HepG2 (cell line): Measurements from ENCODE around the gene GRK6. TPM values are rescaled to one million over a fixed set of nuclear protein-coding genes. Genes with fewer than 3 reads are reported as not detected.
A peak's percentile ranks its signal among the peaks of the same experiment; 100 is the strongest.

Source experiments
- BRCA1 ChIP-seq: sonication (generic); formaldehyde crosslinking; IDR thresholded peaks from 2 replicates; pipeline ENCODE4 v1.4.0; 2020; ENCODE audit warnings: missing genetic modification reagents
- BRD4 ChIP-seq: sonication (generic); formaldehyde crosslinking; IDR thresholded peaks from 2 replicates; pipeline ENCODE4 v1.4.0; 2020; ENCODE audit warnings: missing genetic modification reagents
- CREM ChIP-seq, 2 experiments: sonication (generic) in 1 of 2; formaldehyde crosslinking in 1 of 2; IDR thresholded peaks; 2 replicates each; pipeline versions ENCODE4 v1.4.0 to v1.6.1; 2016 to 2020; ENCODE audit warnings: antibody characterized with exemption in 1 of 2, mild to moderate bottlenecking in 1 of 2, missing genetic modification reagents in 1 of 2
- E2F2 ChIP-seq: sonication (generic); formaldehyde crosslinking; IDR thresholded peaks from 2 replicates; pipeline ENCODE4 v1.4.0; 2020; ENCODE audit warnings: missing genetic modification reagents, borderline replicate concordance
- EHMT2 ChIP-seq: fragments of 200-600 bp; sonication (generic); IDR thresholded peaks from 2 replicates; pipeline ENCODE4 v1.7.0; 2017; ENCODE audit warnings: antibody characterized with exemption, low read depth, low read length, borderline replicate concordance
- HDAC1 ChIP-seq: sonication (generic); formaldehyde crosslinking; IDR thresholded peaks from 2 replicates; pipeline ENCODE4 v1.5.1; 2020; ENCODE audit warnings: mild to moderate bottlenecking, missing genetic modification reagents
- HOXA9 ChIP-seq: sonication (generic); formaldehyde crosslinking; IDR thresholded peaks from 2 replicates; pipeline ENCODE4 v1.8.1; 2022; ENCODE audit warnings: missing genetic modification reagents, mild to moderate bottlenecking, moderate library complexity, borderline replicate concordance
- IRF2 ChIP-seq: IDR thresholded peaks from 2 replicates; pipeline ENCODE4 v1.6.1; 2018; ENCODE audit warnings: missing genetic modification reagents, missing compliant biosample characterization
- KAT8 ChIP-seq: IDR thresholded peaks from 2 replicates; pipeline ENCODE4 v1.6.1; 2016; ENCODE audit warnings: missing genetic modification reagents, missing compliant biosample characterization
- KDM1A ChIP-seq: IDR thresholded peaks from 2 replicates; pipeline ENCODE4 v1.6.1; 2016; ENCODE audit warnings: missing compliant biosample characterization
- LCORL ChIP-seq, 2 experiments: fragments of 450-650 bp in 1 of 2; sonication (generic) in 1 of 2; formaldehyde crosslinking in 1 of 2; IDR thresholded peaks; 2 replicates each; pipeline versions ENCODE4 v1.5.0 to v1.6.1; 2017 to 2020; ENCODE audit warnings: antibody characterized with exemption in 1 of 2, missing genetic modification reagents in 1 of 2
- MXD1 ChIP-seq: sonication (generic); formaldehyde crosslinking; IDR thresholded peaks from 2 replicates; pipeline ENCODE4 v1.4.0; 2020; ENCODE audit warnings: mild to moderate bottlenecking, missing genetic modification reagents
- MXI1 ChIP-seq: IDR thresholded peaks from 3 replicates; pipeline ENCODE4 v1.6.1; 2012; ENCODE audit warnings: low read depth, low read length, inconsistent platforms, borderline replicate concordance
- NFE2L2 ChIP-seq: fragments of 150-350 bp; IDR thresholded peaks from 2 replicates; pipeline ENCODE4 v1.6.1; 2014; ENCODE audit warnings: low read length
- ONECUT2 ChIP-seq: sonication (generic); formaldehyde crosslinking; IDR thresholded peaks from 2 replicates; pipeline ENCODE4 v1.4.0; 2020; ENCODE audit warnings: missing genetic modification reagents
- RBM39 ChIP-seq: fragments of 200-400 bp; formaldehyde crosslinking; IDR thresholded peaks from one replicate; pipeline ENCODE4 v1.6.1; 2018; ENCODE audit warnings: antibody characterized with exemption, mild to moderate bottlenecking, low read depth, low read length; ENCODE audit not compliant: poor library complexity, severe bottlenecking
- RNF2 ChIP-seq: fragments of 450-650 bp; conservative IDR thresholded peaks from 2 replicates; pipeline ENCODE4 v1.6.1; 2016; ENCODE audit warnings: low read depth
- RXRA ChIP-seq: sonication (generic); formaldehyde crosslinking; IDR thresholded peaks from 2 replicates; pipeline ENCODE4 v1.5.1; 2020; ENCODE audit warnings: missing genetic modification reagents
- SAP130 ChIP-seq: IDR thresholded peaks from 2 replicates; pipeline ENCODE4 v1.6.1; 2016; ENCODE audit warnings: low read depth
- SIX1 ChIP-seq: sonication (generic); formaldehyde crosslinking; IDR thresholded peaks from 2 replicates; pipeline ENCODE4 v1.4.0; 2020; ENCODE audit warnings: missing genetic modification reagents, borderline replicate concordance
- SMC3 ChIP-seq: IDR thresholded peaks from 2 replicates; pipeline ENCODE4 v1.6.1; 2011; ENCODE audit warnings: low read length, improper control_type of control experiment
- TCF7L2 ChIP-seq: IDR thresholded peaks from 2 replicates; pipeline ENCODE4 v1.6.1; 2011; ENCODE audit warnings: mild to moderate bottlenecking, low read depth, low read length, moderate library complexity
- TOE1 ChIP-seq: sonication (generic); formaldehyde crosslinking; IDR thresholded peaks from 2 replicates; pipeline ENCODE4 v1.4.0; 2020; ENCODE audit warnings: mild to moderate bottlenecking, missing genetic modification reagents
- ZFYVE20 ChIP-seq: sonication (generic); formaldehyde crosslinking; IDR thresholded peaks from 2 replicates; pipeline ENCODE4 v1.8.0; 2023; ENCODE audit warnings: low read depth, mild to moderate bottlenecking, moderate library complexity, missing genetic modification reagents, borderline replicate concordance
- ZNF225 ChIP-seq: sonication (generic); formaldehyde crosslinking; IDR thresholded peaks from 2 replicates; pipeline ENCODE4 v1.4.0; 2020; ENCODE audit warnings: mild to moderate bottlenecking, missing genetic modification reagents
- ZNF414 ChIP-seq: sonication (generic); formaldehyde crosslinking; IDR thresholded peaks from 2 replicates; pipeline ENCODE4 v1.5.0; 2020; ENCODE audit warnings: missing genetic modification reagents
- ZNF510 ChIP-seq: sonication (generic); formaldehyde crosslinking; IDR thresholded peaks from 2 replicates; pipeline ENCODE4 v1.4.0; 2020; ENCODE audit warnings: low read depth, mild to moderate bottlenecking, missing genetic modification reagents
- ZNF530 ChIP-seq: sonication (generic); formaldehyde crosslinking; IDR thresholded peaks from 2 replicates; pipeline ENCODE4 v1.5.0; 2020; ENCODE audit warnings: low read depth, mild to moderate bottlenecking, missing genetic modification reagents
- ZNF672 ChIP-seq: sonication (generic); formaldehyde crosslinking; IDR thresholded peaks from 2 replicates; pipeline ENCODE4 v1.8.1; 2022; ENCODE audit warnings: missing genetic modification reagents
- ZNF773 ChIP-seq: sonication (generic); formaldehyde crosslinking; IDR thresholded peaks from 2 replicates; pipeline ENCODE4 v1.4.0; 2020; ENCODE audit warnings: missing genetic modification reagents, borderline replicate concordance
- ZNF784 ChIP-seq: sonication (generic); formaldehyde crosslinking; IDR thresholded peaks from 2 replicates; pipeline ENCODE4 v1.5.1; 2020; ENCODE audit warnings: missing genetic modification reagents, mild to moderate bottlenecking, borderline replicate concordance
- polyA plus RNA-seq, 8 experiments: library from polyadenylated mRNA; depleted of rRNA in 3 of 8; stranded (reverse) in 7 of 8; unstranded in 1 of 8; fragments of >200 nt; fragmentation: Illumina TruSeq in 4 of 8; extraction: Trizol in 4 of 8; gene quantifications; 2 replicates each; pipeline versions ENCODE4 v1.2.1 to v1.2.3, GENCODE V29; 2011 to 2016; ENCODE audit warnings: low read depth in 4 of 8, missing spikeins in 1 of 8, mixed read lengths in 1 of 8; ENCODE audit not compliant: insufficient read depth in 1 of 8
- total RNA-seq, 5 experiments: library from RNA; depleted of rRNA; stranded (reverse); fragments of >200 nt; fragmentation: Illumina TruSeq; extraction: Trizol; gene quantifications; 2 replicates each; pipeline ENCODE4 v1.2.3, GENCODE V29; 2016; ENCODE audit warnings: low read depth in 1 of 5

GRK6 gene
- total and polyA plus RNA-seq, 2 of the 13 experiments (the other 11 are each of a cell fraction or from before 2014, with no cell fraction given) = 13.2 to 19.9 TPM

- TF ChIP-seq RXRA (CRISPR knock-in tag) = peak; percentile 25; the same call in 1 of the 2 replicates
- no peak for TF ChIP-seq NFE2L2
- peak; percentile 43; the same call in 1 of the 2 replicates for TF ChIP-seq SMC3
- no peak for TF ChIP-seq BRD4 (CRISPR knock-in tag)
- TF ChIP-seq ZNF225 (CRISPR knock-in tag) = no peak
- TF ChIP-seq ZNF672 (CRISPR knock-in tag) = no peak
- 0 out of 2 replicates have a peak, but pooled peaks have one; percentile 19 for TF ChIP-seq KAT8
- no peak for TF ChIP-seq ZNF784 (CRISPR knock-in tag)
- TF ChIP-seq ONECUT2 (CRISPR knock-in tag) = no peak
- no peak for TF ChIP-seq ZNF414 (CRISPR knock-in tag)
- no peak for TF ChIP-seq LCORL (IDR thresholded peaks at IDR 0.05)
- TF ChIP-seq LCORL (CRISPR knock-in tag; IDR thresholded peaks at IDR 0.05) = peak; percentile 22; the same call in 1 of the 2 replicates
- no peak for TF ChIP-seq EHMT2
- TF ChIP-seq MXI1 = no peak
- no peak for TF ChIP-seq TCF7L2
- no peak for TF ChIP-seq HDAC1 (CRISPR knock-in tag)
- TF ChIP-seq IRF2 (CRISPR knock-in tag) = no peak
- TF ChIP-seq RBM39 = no peak
- TF ChIP-seq SAP130 (CRISPR knock-in tag) = 0 out of 2 replicates have a peak, but pooled peaks have one; percentile 18
- TF ChIP-seq MXD1 = no peak
- no peak for TF ChIP-seq E2F2 (CRISPR knock-in tag)
- no peak for TF ChIP-seq BRCA1
- TF ChIP-seq RNF2 = no peak
- no peak for TF ChIP-seq CREM (IDR thresholded peaks at IDR 0.05)
- no peak for TF ChIP-seq CREM (CRISPR knock-in tag; IDR thresholded peaks at IDR 0.05)
- no peak for TF ChIP-seq KDM1A (CRISPR knock-in tag)
- TF ChIP-seq TOE1 (CRISPR knock-in tag) = no peak
- TF ChIP-seq ZNF530 (CRISPR knock-in tag) = no peak
- TF ChIP-seq SIX1 (CRISPR knock-in tag) = no peak
- TF ChIP-seq ZFYVE20 (CRISPR knock-in tag) = no peak
- no peak for TF ChIP-seq ZNF773 (CRISPR knock-in tag)
- no peak for TF ChIP-seq ZNF510 (CRISPR knock-in tag)
- no peak for TF ChIP-seq HOXA9 (CRISPR knock-in tag)
Measured at GRCh38 chr5:177382423-177383029, 44.0 kb upstream of the GRK6 start (continued).
